HG03558 (cell line): Measurements from ENCODE around the gene LEPROT.
A peak's percentile ranks its signal among the peaks of the same experiment; 100 is the strongest.

Source experiments
- ATAC-seq: cut with Tn5 transposase; IDR thresholded peaks from one replicate; pipeline ENCODE4 v1.9.1; 2021; ENCODE audit warnings: moderate number of reproducible peaks; ENCODE audit not compliant: unreplicated experiment; ENCODE audit errors: extremely low read depth

Gene LEPROT

GRCh38 chr1:65409816-65410326 lies 10.6 kb upstream of the LEPROT start:
- no peak for ATAC-seq

- no peak for ATAC-seq
Observed at GRCh38 chr1:65412256-65412983, 8.0 kb upstream of the LEPROT start.

DNA sequence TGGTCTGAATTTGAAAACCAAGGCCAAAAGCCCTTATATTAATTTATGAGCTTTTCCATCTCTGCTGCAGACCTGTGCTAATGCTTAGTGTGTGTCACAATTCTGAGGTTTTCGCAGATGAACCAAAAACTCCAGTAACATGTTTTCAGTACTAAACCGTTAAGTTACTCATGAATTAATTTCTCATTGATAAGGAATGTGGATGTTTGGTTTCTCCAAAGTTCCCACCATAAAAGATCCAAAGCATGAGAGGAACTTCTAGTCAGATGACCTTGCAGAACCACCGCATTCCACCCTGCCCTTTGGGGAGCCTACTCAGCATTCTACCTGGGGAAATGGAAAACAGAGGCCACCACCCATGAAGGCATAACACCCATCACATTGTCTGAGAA lies 7.5 kb upstream of the LEPROT start:
- ATAC-seq = no peak

- ATAC-seq = no peak
Observed at GRCh38 chr1:65414538-65414937, 5.9 kb upstream of the LEPROT start.

DNA sequence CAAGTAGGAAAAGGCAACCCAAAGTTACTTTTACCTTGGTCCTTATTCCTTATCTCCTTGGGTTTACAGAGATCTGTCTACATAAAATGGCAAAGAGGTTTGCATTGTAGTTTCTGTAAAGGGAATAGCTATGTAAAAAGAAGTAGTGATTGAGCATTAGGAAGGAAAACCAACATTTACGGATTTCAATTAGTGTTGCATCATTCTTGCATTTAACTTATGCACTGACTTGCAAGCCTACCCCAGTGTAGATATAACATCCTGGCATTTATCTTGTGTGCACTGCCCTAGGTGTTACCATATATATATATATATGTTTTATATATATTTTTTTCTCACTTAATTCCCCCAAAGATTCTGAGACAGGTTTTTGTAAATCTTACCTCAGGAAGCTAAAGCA lies 3.7 kb upstream of the LEPROT start:
- no peak for ATAC-seq

DNA sequence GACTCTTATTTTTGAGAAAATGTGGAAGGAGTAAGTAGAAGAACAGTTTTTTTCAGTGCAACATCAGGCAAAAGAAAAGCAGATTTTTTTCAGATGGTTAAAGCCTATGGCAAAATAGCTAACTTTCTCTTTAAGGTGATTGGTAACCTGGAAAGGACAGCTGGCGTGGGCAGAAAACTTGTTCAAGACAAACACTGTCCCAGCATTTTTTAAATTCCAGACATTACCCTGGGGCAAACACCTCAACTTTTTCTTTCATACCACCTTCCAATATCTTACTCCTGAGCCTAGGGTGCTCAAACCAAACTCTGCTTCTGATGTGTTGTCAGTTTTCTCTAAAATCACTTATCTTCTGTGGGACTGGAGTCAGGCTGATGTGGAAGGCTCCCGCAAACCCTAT lies 2.7 kb upstream of the LEPROT start:
- ATAC-seq = no peak

DNA sequence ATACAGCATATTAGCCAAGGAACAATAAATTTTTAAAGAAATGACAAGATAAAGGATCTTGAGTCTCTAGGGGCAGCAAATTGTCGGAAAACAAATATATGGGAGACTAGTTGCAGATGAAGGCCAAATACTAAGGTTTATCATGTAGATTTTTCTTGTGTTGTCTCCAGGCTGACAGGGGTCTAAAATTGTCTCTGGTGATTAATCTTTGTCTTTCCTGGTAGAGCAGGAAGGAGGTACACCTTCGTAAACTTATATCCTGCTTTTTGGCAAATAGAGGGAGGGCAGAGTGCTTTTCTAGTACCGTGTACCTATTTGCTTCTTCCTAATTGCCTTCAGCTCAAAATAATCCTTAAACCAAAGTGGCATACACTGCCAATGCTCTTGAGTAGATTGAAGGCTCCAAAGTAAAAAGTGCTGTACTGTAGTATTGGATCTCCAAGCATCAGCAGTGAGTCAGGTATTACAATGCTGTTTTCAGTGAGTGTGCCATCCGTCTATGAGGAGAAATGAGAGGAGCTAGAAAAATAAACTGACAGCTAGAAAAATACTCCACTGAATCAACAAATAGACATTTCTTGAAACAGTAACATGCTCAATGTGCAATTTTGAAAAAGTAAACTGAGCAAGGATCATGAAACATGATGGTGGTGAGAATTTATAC lies 1.8 kb upstream of the LEPROT start:
- ATAC-seq = no peak

GRCh38 chr1:65419681-65420589 lies 533 bp upstream of the LEPROT start:
- ATAC-seq = peak; percentile 86

GRCh38 chr1:65421351-65422025 lies 1.0 kb downstream of the LEPROT start:
- ATAC-seq = no peak

DNA sequence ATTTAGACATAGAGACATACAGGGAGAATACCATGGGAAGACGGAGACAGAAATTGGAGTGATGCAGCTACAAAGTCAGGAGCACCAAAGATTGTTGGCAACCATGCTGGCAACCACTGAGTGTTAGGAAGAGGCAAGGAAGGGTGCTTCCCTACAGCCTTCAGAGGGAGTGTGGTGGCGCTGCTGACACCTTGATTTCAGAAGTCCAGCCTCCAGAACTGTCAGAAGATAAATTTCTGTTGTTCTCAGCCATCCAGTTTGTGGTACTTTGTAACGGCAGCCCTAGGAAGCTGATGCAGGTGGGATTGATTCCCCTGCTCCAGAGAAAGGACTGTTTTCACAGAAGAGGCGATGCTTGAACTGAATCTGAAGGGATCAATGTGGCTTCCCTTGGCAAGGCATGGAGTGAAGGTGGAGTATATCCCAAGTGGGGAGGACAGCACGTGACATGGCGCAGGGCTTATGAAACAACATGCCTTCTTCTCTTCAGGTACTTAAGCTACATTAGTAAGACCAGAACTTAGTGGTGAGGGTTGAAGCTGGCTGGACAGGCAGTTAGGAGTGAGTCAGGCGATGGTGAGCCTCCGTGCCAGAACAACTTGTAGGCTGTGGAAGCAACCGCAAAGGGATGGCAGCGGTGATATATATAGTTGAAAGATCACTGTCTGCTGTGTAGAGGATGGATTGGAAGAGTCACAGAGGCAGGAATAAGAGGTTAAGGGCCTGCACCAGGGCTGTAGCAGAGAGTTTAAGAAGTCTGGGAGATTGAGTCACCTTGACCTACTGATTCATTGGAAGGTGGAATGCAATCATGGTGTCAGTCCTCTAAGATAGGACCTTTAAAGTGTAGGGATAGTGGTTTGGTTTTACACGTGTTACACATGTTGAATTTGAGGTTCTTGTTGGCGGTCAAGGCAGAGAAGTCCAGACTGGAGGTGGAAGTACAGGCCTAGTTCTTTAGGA lies 2.1 kb downstream of the LEPROT start:
- no peak for ATAC-seq

GRCh38 chr1:65423884-65424572 lies 3.6 kb downstream of the LEPROT start:
- no peak for ATAC-seq

GRCh38 chr1:65424573-65424889 lies 4.1 kb downstream of the LEPROT start:
- no peak for ATAC-seq

- ATAC-seq = no peak
Observed at GRCh38 chr1:65425006-65425405, 4.5 kb downstream of the LEPROT start.

DNA sequence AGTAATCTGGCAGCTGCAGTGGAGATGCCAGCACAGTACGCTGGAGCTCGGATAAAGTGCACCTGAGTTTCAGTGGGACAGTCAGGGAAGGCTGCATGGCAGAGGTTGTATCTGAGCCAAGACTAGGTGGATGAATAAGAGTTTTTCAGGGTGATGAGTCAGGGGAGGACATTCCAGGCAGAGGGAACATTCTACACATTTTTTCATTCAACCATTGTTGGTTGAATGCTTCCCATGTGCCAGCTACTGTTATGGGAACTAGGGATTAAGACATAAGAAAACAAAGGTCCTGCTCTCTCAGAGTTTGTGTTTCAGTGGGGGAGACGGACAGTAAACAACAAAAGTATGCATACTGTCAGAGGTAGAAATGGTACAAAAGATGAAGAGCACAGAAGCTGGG lies 5.2 kb downstream of the LEPROT start:
- ATAC-seq = no peak

GRCh38 chr1:65429078-65429477 lies 8.6 kb downstream of the LEPROT start:
- ATAC-seq = no peak

DNA sequence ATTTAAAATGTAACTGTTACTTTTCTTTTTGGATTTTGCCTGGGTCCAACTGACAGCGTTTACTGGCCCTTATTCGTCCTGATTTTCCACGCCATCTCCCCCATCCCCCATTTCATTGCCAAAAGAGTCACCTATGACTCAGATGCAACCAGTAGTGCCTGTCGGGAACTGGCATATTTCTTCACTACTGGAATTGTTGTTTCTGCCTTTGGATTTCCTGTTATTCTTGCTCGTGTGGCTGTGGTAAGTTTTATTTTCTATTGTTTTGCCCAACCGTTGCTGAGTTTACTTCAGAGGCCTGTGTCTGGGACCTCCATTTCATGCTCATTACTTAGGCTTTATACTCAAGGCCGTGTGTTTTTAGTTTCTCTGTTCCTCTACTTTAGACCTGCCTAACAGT lies 9.3 kb downstream of the LEPROT start:
- no peak for ATAC-seq

DNA sequence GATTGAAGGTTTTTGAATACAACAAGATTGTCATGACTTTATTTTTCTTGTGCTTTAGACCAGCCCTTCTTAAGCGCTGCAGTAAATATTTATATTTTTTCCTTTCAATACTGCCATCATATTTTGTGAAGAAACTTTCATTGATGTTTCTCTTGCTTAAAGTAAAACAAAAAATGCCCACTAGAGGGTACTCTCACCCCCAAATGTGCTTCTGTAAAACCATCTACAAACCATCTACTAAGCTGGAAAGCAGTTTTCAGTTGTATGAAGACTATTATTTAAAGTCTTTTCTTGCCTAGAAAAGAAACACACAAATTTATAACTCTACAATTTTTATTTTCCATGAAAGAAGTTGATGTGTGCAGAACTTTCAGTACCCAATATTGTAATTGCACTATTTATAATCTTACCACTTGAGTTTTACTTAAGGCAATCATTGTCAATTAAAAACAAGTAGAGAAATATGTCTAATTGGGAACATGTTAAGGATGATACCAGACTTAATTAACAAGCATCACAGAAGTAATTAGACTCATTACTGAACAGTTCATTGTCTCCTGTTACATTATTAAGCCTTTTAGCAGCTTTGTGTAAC lies 10.7 kb downstream of the LEPROT start:
- ATAC-seq = no peak

DNA sequence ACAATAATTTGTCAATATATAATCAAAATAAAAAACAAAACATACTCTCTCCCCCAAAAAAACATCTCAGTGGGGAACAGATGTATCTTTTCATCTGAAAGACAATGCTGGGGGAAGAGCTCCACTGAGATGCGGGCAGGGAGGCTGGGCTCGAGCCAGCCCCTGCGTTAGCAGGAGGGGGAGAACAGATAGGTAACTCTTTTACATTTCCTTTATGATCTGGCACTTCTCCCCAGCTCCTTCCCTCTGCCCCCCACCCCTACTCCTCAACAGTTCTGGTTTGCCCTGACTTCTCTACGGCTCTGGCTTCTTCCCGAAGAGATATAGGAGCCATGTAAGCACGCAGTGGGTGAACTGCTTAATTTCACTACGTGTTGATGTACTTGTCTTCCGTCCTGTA lies 12.4 kb downstream of the LEPROT start:
- ATAC-seq = no peak
